ENCODE results near the gene CAPZA1. TPM values are rescaled to one million over a fixed set of nuclear protein-coding genes. Genes with fewer than 3 reads are reported as not detected.

Gene CAPZA1
- total and polyA plus RNA-seq, 4 donors = 28.6 to 74.8 (median 48.9) TPM

GRCh38 chr1:112603541-112603940 lies 16.1 kb upstream of the CAPZA1 start:
- H3K27me3 ChIP-seq (ENCODE audit: control insufficient read depth in 4 of 4, insufficient read depth in 4 of 4, low read length in 3 of 4) = no peaks in the 10 kb centered on the region
- DNase-seq (ENCODE audit: low spot score) = no peak
- no peaks in the 10 kb centered on the region for H3K9me3 ChIP-seq (ENCODE audit: control insufficient read depth in 4 of 4, low read length in 3 of 4)
- no peaks in the 10 kb centered on the region for H3K4me1 ChIP-seq (ENCODE audit: control insufficient read depth in 4 of 4, insufficient read depth in 4 of 4, low read length in 3 of 4)
- no peak overlapping the region for H3K4me3 ChIP-seq (ENCODE audit: low read depth in 1 of 3, low read length in 3 of 3)
- no peak overlapping the region for H3K9ac ChIP-seq (ENCODE audit: low read depth in 1 of 2, low read length in 2 of 2)
- 95% methylated on average over 1 of the region's 1 CpG for WGBS
- no peak for TF ChIP-seq GABPA (IDR thresholded peaks at IDR 0.05 in 1 of 2, conservative IDR thresholded peaks at IDR 0.05 in 1 of 2)
- no peak for TF ChIP-seq FOXA2 (IDR thresholded peaks at IDR 0.05)
- TF ChIP-seq YY1 (IDR thresholded peaks at IDR 0.05) = no peak
- TF ChIP-seq ZBTB33 (IDR thresholded peaks at IDR 0.05) = no peak
- no peak for TF ChIP-seq HNF4G (IDR thresholded peaks at IDR 0.05)
- no peak for TF ChIP-seq MAX (IDR thresholded peaks at IDR 0.05)
- TF ChIP-seq NR2F2 (IDR thresholded peaks at IDR 0.05) = no peak
- TF ChIP-seq ATF3 (IDR thresholded peaks at IDR 0.05) = no peak
- TF ChIP-seq RAD21 (IDR thresholded peaks at IDR 0.05) = no peak
- TF ChIP-seq FOXA1 (IDR thresholded peaks at IDR 0.05) = no peak
- TF ChIP-seq JUND (IDR thresholded peaks at IDR 0.05) = no peak
- TF ChIP-seq SP1 (IDR thresholded peaks at IDR 0.05) = no peak
- TF ChIP-seq RXRA (IDR thresholded peaks at IDR 0.05) = no peak
- TF ChIP-seq REST (IDR thresholded peaks at IDR 0.05) = no peak
- TF ChIP-seq TAF1 (conservative IDR thresholded peaks at IDR 0.05) = no peak
- no peak for TF ChIP-seq HNF4A (conservative IDR thresholded peaks at IDR 0.05)
- peaks cover 5 to 40% (median 18%) of the 10 kb centered on the region in 4 donors for H3K36me3 ChIP-seq (ENCODE audit: control insufficient read depth in 4 of 4, insufficient read depth in 3 of 4, low read depth in 1 of 4, low read length in 3 of 4)
- no peak overlapping the region for H3K27ac ChIP-seq (ENCODE audit: low read depth in 1 of 2, low read length in 2 of 2)

- no peak overlapping the region for H3K9ac ChIP-seq (ENCODE audit: low read depth in 1 of 2, low read length in 2 of 2)
- no peak overlapping the region for H3K4me3 ChIP-seq (ENCODE audit: low read depth in 1 of 3, low read length in 3 of 3)
- DNase-seq (ENCODE audit: low spot score) = no peak
- H3K9me3 ChIP-seq (ENCODE audit: control insufficient read depth in 4 of 4, low read length in 3 of 4) = no peaks in the 10 kb centered on the region
- no peak for TF ChIP-seq REST (IDR thresholded peaks at IDR 0.05)
- H3K27me3 ChIP-seq (ENCODE audit: control insufficient read depth in 4 of 4, insufficient read depth in 4 of 4, low read length in 3 of 4) = no peaks in the 10 kb centered on the region
- 91% methylated on average over 4 of the region's 4 CpGs for WGBS
- H3K4me1 ChIP-seq (ENCODE audit: control insufficient read depth in 4 of 4, insufficient read depth in 4 of 4, low read length in 3 of 4) = no peaks in the 10 kb centered on the region
- H3K36me3 ChIP-seq (ENCODE audit: control insufficient read depth in 4 of 4, insufficient read depth in 3 of 4, low read depth in 1 of 4, low read length in 3 of 4) = peaks cover 4 to 47% (median 29%) of the 10 kb centered on the region in 4 donors
- no peak overlapping the region for H3K27ac ChIP-seq (ENCODE audit: low read depth in 1 of 2, low read length in 2 of 2)
These were observed 13.9 kb upstream of the CAPZA1 start for GRCh38 chr1:112605633-112606327.
